Measurements from ENCODE around the gene EFCAB6.

EFCAB6 gene

DNA sequence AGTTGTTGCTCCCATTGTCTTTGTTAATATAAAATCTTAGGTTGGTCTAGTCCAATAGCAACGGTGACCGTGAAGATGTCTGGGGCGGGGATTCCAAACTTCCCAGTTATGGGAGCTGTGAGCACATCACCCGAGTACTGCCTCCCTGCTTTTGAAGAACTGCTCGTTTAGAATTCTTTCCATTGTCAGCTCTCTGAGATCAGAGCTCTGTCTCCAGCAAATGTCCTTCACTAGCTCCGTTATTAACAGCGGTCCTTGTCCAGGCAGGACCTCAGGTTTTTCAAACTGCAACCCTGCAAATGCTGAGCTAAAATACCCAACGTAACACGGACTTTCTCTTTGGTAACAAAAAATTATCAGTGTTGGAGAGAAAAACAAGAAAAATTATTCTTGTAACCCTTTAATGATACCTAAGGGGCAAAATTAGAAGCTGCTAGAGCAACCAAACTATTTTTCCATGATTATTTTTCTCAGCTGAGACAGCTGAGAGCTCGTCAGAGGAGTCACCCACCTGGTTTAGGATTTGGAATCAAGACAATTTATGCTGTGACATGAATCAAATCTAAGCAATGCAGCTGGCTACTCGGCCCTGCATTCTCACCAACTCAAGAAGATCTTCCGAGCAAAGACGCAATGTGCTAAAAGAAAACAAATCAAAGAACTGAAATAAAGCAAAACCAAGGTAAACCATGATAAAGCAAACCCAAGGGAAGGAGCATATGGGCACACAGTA lies 15.1 kb upstream of the EFCAB6 start:
- TF ChIP-seq CTCF (IDR thresholded peaks at IDR 0.05; ENCODE audit: low read depth, low read length, missing control alignments) = no peak
- DNase-seq (ENCODE audit: low read depth) = no peak
- H3K4me3 ChIP-seq (ENCODE audit: low read depth, low read length) = no peak overlapping the region
- in situ Hi-C loops (cut with HindIII; ENCODE audit: low sequenced_read_pairs) = no loop called here

- H3K4me3 ChIP-seq (ENCODE audit: low read depth, low read length) = no peak overlapping the region
- DNase-seq (ENCODE audit: low read depth) = peak; percentile 67
- TF ChIP-seq CTCF (IDR thresholded peaks at IDR 0.05; ENCODE audit: low read depth, low read length, missing control alignments) = peak; percentile 42
- in situ Hi-C loops (cut with HindIII; ENCODE audit: low sequenced_read_pairs) = no loop called here
Measured at GRCh38 chr22:43826142-43827002, 14.3 kb upstream of the EFCAB6 start.

- no peak for TF ChIP-seq CTCF (IDR thresholded peaks at IDR 0.05; ENCODE audit: low read depth, low read length, missing control alignments)
- no peak overlapping the region for H3K4me3 ChIP-seq (ENCODE audit: low read depth, low read length)
- in situ Hi-C loops (cut with HindIII; ENCODE audit: low sequenced_read_pairs) = no loop called here
- DNase-seq (ENCODE audit: low read depth) = no peak
Measured at GRCh38 chr22:43825651-43826050, 13.5 kb upstream of the EFCAB6 start.

DNA sequence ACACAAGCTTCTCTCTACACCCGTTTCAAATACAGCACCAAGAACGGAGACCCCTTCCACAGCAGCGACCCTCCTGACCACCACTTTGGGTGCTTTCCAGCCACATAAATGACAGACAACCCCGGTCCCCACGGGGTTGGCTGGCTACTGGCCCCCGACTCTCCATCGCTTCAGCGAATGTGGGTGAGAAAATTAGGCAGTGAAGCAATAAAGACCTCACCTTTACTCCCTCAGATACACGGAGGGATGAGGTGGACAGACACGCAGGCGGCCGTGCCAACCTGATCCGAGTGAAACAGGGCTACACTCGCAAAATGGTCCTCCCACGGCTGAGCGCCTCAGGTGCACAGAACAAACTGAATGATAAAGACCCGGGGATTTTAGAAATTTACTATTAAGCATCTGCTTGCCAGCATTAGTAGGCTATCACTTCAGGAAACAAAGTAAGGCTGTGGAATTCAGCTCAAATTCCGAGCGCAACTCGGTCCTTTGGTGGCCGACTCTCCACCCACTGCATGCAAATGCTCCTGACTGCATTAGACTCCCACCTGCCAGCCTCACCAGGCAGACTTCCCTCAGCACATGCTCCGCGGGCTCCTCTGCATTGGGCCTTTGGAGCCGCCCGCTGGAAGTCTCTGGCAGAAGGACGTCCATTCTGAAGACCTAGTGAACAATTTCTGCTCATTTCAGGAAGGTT lies 12.8 kb upstream of the EFCAB6 start:
- DNase-seq (ENCODE audit: low read depth) = no peak
- no peak overlapping the region for H3K4me3 ChIP-seq (ENCODE audit: low read depth, low read length)
- in situ Hi-C loops (cut with HindIII; ENCODE audit: low sequenced_read_pairs) = no loop called here
- TF ChIP-seq CTCF (IDR thresholded peaks at IDR 0.05; ENCODE audit: low read depth, low read length, missing control alignments) = no peak

DNA sequence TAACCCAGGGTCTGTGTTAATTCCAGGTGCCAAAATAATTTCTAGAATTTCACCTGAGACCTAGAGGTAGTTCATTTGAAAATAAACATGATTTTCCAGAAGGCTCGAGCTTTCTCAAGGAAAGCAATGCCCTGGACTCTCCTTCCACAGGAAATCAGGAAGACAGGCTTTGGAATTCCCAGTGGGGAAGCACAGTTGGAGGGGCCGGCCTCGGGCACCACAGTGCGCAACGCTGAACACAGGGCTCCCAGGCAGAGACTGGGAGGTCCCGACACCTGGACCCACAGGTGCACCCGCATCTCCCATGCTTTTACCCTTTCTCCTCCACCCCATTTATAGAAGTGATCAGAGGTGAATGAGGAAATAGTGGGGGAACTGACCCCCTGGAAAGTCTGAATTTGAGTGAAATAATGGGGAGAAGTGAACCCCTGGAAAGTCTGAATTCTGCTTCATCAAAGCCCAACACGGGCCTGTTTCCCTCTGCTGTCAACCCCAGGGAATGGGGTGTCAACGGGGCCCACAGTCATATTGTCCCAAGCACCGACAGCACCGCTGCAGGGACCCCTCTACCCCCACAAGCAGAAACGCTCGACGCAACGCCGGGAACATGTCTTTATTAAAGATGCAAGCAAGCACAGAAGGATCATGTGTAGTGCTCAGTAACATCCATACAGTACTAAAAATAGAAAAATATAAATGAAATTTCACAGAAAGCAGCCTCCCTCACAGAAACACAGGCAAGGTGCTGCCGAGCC lies 12.0 kb upstream of the EFCAB6 start:
- no peak overlapping the region for H3K4me3 ChIP-seq (ENCODE audit: low read depth, low read length)
- in situ Hi-C loops (cut with HindIII; ENCODE audit: low sequenced_read_pairs) = no loop called here
- no peak for DNase-seq (ENCODE audit: low read depth)
- TF ChIP-seq CTCF (IDR thresholded peaks at IDR 0.05; ENCODE audit: low read depth, low read length, missing control alignments) = no peak

All from astrocyte of the cerebellum (primary cell).